ENCODE measurements around the gene AFF3. TPM values are rescaled to one million over a fixed set of nuclear protein-coding genes. Genes with fewer than 3 reads are reported as not detected.

Gene AFF3
- total and polyA plus RNA-seq, 10 of the 15 experiments (the other 5 are each of a cell fraction or from before 2014, with no cell fraction given) = 0.26 to 5.5 (median 3.0) TPM

- no peak for TF ChIP-seq CTCF (IDR thresholded peaks at IDR 0.05 in 2 of 3, conservative IDR thresholded peaks at IDR 0.05 in 1 of 3; ENCODE audit: control insufficient read depth in 2 of 3, extremely low read depth in 1 of 3, insufficient read depth in 1 of 3, low read depth in 3 of 3, low read length in 3 of 3)
- TF ChIP-seq, protein P1, sequence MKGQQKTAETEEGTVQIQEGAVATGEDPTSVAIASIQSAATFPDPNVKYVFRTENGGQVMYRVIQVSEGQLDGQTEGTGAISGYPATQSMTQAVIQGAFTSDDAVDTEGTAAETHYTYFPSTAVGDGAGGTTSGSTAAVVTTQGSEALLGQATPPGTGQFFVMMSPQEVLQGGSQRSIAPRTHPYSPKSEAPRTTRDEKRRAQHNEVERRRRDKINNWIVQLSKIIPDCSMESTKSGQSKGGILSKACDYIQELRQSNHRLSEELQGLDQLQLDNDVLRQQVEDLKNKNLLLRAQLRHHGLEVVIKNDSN (IDR thresholded peaks at IDR 0.05; ENCODE audit: borderline replicate concordance, extremely low read length, insufficient read depth, low read depth, low read length) = no peak
These were observed 99.8 kb downstream of the AFF3 start (continued) for GRCh38 chr2:100042562-100042961.

DNA sequence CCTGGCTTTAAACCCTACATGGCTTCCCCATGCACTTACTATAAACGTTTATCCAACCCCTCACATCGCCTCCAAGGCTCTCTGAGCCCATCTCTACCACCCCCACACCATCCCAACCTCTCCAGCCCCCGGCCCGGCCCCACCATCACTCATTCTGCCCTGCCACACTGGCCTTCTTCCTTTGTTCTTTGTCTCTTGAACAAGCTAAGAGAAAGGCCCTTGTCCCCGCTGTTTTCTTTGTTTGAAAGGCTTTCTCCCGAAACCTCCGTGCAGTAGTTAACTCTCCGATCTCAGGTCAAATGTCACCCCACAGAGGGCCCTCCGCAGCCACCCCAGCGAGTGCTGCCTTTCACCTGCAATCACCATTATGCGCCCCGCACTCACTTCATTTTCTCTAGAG lies 100.4 kb downstream of the AFF3 start:
- intact Hi-C loops (cut with micrococcal nuclease; ENCODE audit: unreplicated experiment) = no loop called here
- H3K4me2 ChIP-seq (ENCODE audit: control insufficient read depth, insufficient read depth) = no peak overlapping the region
- no peak overlapping the region for H3K9ac ChIP-seq (ENCODE audit: control insufficient read depth, insufficient read depth, low read length)
- RAD21 ChIA-PET (ENCODE audit: unreplicated experiment) = no interaction called here
- FAIRE-seq = no peak
- POLR2A ChIA-PET = no interaction called here
- no peaks in the 10 kb centered on the region for H3K36me3 ChIP-seq (ENCODE audit: control insufficient read depth in 2 of 2, insufficient read depth in 2 of 2, low read length in 1 of 2)
- no peak overlapping the region for H3K27ac ChIP-seq (ENCODE audit: control insufficient read depth, insufficient read depth)
- H2AFZ ChIP-seq (ENCODE audit: control insufficient read depth, low read depth, low read length) = no peak overlapping the region
- peaks cover 3% of the 10 kb centered on the region; the same call in 1 of the 2 replicates for H3K4me1 ChIP-seq (ENCODE audit: control insufficient read depth, insufficient read depth, low read length)
- WGBS (ENCODE audit: insufficient coverage, insufficient replicate concordance, low lambda C conversion rate, missing lambda C conversion rate) = 33% methylated on average over 12 of the region's 12 CpGs
- SMC1A ChIA-PET (ENCODE audit: uncharacterized antibody, unreplicated experiment) = no interaction called here
- H3K27me3 ChIP-seq (replicated peaks in 1 of 2; ENCODE audit: control insufficient read depth in 2 of 2, insufficient read depth in 2 of 2, low read length in 1 of 2) = no peaks in the 10 kb centered on the region; a peak in 2 of 4 replicates
- DNase-seq (ENCODE audit: low read depth, low spot score) = no peak
- H3K79me2 ChIP-seq (ENCODE audit: control insufficient read depth, insufficient read depth, low read length) = no peaks in the 10 kb centered on the region
- in situ Hi-C loops (cut with MboI) = no loop called here
- no TSS peak for BruUV-seq (replicated peaks)
- no peak overlapping the region for H3K4me3 ChIP-seq
- H4K20me1 ChIP-seq (ENCODE audit: control insufficient read depth, insufficient read depth) = 0 out of 2 replicates have a peak, but pooled peaks cover 3% of the 10 kb centered on the region
- CTCF ChIA-PET = no interaction called here
- ATAC-seq = no peak
- no peaks in the 10 kb centered on the region for H3K9me3 ChIP-seq (replicated peaks; ENCODE audit: control insufficient read depth, insufficient read depth, low read length)
- no peak for TF ChIP-seq CEBPZ (IDR thresholded peaks at IDR 0.05; ENCODE audit: low read depth, low read length)
- TF ChIP-seq NFYA (IDR thresholded peaks at IDR 0.05; ENCODE audit: borderline replicate concordance, low read depth, low read length) = no peak
- no peak for TF ChIP-seq RELB (IDR thresholded peaks at IDR 0.05; ENCODE audit: low read depth)
- no peak for TF ChIP-seq NFYB (IDR thresholded peaks at IDR 0.05; ENCODE audit: insufficient read depth, low read depth, low read length)
- no peak for TF ChIP-seq ZBTB33 (IDR thresholded peaks at IDR 0.05)

All from GM12878 (cell line).